Cardiac fibroblast (primary cell): ENCODE results near the gene SYNGR3.
A peak's percentile ranks its signal among the peaks of the same experiment; 100 is the strongest.

Experiments
- DNase-seq, 2 donors: peaks; one replicate each; pipeline versions ENCODE4 v3.0.0 to v3.0.0-alpha.2; 2010; ENCODE audit warnings: low read depth in 2 of 2
- H3K4me3 ChIP-seq, 2 donors: replicated peaks in 1 of 2; 1 replicate in 1 of 2; 2 replicates in 1 of 2; pipeline ENCODE4 v1.5.1; 2011; ENCODE audit warnings: low read depth in 2 of 2, low read length in 2 of 2, mild to moderate bottlenecking in 2 of 2, moderate library complexity in 1 of 2
- TF ChIP-seq, protein P1 (sequence below): IDR thresholded peaks from one replicate; pipeline ENCODE4 v1.5.1; 2011; ENCODE audit warnings: low read depth, mild to moderate bottlenecking, low read length, inconsistent platforms

SYNGR3 gene, protein sequence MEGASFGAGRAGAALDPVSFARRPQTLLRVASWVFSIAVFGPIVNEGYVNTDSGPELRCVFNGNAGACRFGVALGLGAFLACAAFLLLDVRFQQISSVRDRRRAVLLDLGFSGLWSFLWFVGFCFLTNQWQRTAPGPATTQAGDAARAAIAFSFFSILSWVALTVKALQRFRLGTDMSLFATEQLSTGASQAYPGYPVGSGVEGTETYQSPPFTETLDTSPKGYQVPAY

DNA sequence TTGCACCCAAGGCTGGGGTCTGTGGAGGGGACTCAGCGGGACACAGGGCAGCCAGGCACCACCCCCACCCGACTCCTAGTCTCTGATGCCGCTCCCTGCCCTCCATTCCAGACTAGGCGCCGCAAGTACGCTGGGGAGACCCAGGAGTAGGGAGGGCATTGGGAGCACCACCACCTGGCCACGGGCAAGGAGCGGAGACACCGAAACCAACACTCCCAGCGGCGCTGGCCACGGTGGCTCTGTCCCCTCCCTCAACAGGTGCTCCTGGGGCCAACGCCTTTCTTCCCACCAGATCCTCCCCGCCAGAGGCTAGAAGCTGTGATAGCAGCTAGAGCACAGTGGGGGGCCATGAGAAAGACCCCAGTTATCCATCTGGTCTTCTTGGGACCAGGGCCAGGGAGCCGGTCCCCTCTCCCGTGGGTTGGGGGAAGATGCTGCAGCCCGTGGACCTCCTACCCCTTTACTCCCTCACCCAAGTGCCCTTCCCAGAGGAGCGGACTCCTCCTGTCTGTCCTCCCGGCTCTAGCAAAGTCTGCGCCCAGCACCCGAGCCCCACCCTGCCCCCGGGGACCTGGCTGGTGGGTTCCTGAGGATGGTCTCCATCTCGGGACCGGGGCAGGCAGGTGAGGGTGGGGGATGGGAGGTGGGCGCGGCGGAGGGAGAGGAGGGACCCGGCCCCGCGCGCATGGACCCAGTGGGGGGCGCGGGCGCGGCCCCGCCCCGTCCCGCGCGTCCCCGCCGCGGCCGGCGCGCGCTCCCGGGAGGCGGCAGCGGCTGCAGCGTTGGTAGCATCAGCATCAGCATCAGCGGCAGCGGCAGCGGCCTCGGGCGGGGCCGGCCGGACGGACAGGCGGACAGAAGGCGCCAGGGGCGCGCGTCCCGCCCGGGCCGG is at the start of gene SYNGR3:
TSS of gene SYNGR3 (plus strand) at position 762 of the 892 bp plus-strand sequence. CDS start 133 bp downstream, outside the sequence.
- no peak for DNase-seq
- H3K4me3 ChIP-seq = no peak within 1 kb of the TSS
- TF ChIP-seq, protein P1, sequence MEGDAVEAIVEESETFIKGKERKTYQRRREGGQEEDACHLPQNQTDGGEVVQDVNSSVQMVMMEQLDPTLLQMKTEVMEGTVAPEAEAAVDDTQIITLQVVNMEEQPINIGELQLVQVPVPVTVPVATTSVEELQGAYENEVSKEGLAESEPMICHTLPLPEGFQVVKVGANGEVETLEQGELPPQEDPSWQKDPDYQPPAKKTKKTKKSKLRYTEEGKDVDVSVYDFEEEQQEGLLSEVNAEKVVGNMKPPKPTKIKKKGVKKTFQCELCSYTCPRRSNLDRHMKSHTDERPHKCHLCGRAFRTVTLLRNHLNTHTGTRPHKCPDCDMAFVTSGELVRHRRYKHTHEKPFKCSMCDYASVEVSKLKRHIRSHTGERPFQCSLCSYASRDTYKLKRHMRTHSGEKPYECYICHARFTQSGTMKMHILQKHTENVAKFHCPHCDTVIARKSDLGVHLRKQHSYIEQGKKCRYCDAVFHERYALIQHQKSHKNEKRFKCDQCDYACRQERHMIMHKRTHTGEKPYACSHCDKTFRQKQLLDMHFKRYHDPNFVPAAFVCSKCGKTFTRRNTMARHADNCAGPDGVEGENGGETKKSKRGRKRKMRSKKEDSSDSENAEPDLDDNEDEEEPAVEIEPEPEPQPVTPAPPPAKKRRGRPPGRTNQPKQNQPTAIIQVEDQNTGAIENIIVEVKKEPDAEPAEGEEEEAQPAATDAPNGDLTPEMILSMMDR = no peak

DNA sequence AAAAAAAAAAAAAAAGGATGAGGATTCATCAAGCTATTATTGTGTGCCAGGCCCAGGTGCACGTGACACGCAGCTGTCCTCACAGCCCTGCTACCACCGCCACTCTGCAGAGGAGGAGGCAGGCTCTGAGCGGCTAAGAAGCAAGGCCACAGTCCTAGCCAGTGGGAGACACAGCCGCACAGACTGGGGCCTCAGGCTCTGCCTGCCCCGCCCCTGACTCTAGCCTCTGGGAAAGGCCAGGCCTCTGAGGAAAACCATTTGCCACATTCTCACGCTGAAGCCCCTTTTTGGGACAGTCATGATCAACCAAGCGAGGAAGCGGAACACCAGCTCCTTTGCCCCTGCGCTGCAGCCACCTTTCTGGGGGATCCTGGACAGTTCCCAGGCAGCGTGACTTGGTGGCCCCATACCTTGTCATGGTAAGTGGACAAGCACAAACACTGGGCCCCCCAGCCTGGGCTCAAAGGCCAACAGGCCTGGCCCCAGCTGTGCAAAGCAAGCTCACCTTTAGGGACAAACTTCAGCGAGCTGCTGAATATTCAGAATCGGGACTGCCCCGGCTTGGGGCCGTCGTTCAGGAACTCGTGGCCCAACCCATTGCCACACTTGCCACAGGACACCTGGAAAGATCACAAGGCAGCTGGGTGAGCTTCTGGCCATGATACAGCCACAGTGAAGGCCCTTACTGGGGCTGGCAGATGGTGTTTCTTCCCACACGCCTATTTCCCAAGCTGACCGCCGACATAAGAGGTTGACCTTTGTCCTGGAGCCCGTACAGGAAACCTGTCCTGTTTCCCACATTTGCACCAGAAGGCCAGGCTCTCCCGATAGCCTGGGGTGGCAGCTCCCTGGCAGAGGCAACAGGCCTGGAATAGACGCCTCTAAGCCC is 49.3 kb upstream of the SYNGR3 start:
- no peak for DNase-seq
- no peak overlapping the region for H3K4me3 ChIP-seq
- TF ChIP-seq, protein P1 = no peak

DNA sequence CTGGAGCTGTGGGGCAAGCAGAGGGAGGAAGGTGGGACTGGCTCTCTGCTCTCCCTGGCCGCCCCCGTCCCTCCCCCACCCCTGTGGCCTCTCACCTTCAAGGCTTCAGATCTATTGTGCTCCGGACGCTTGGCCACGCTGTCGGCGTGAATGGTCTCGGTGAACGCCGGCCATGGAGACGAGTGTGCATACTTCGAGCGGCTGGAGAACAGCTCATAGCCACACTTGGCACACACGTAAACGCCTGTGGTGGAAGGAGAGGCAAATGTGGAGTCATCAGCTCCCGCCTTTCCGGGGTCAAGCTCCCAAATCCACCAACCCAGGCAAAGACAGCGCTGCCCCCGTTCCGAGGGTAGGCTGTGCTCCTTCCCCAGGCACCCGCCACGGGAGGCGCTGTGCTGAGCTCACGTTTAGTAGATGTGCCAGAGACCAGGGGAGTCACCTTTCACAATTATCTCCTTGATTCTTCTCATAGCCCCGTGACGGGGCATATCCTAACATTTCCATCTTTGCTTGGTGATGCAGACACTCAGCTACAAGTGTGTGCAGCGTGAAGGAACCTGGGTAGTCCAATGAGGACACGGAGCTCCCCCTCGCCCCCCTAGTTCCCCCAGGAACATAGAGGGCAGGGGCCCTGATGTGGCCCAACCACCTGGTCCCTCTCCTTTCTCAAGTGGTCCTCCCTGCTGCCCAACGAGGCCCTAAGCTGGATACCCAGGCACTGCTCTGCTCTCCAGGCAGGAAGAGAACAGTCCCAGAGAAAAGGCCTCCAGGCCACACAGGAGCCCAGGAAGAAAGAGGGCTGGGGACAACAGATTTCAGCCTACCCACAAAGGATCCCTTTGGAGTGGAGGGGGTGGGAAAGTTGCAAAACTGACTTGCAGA is 48.4 kb upstream of the SYNGR3 start:
- peak overlapping the region; percentile 5 to 86 for H3K4me3 ChIP-seq
- peak in 1 of 2 donors; percentile 39 for DNase-seq
- TF ChIP-seq, protein P1 = no peak

DNA sequence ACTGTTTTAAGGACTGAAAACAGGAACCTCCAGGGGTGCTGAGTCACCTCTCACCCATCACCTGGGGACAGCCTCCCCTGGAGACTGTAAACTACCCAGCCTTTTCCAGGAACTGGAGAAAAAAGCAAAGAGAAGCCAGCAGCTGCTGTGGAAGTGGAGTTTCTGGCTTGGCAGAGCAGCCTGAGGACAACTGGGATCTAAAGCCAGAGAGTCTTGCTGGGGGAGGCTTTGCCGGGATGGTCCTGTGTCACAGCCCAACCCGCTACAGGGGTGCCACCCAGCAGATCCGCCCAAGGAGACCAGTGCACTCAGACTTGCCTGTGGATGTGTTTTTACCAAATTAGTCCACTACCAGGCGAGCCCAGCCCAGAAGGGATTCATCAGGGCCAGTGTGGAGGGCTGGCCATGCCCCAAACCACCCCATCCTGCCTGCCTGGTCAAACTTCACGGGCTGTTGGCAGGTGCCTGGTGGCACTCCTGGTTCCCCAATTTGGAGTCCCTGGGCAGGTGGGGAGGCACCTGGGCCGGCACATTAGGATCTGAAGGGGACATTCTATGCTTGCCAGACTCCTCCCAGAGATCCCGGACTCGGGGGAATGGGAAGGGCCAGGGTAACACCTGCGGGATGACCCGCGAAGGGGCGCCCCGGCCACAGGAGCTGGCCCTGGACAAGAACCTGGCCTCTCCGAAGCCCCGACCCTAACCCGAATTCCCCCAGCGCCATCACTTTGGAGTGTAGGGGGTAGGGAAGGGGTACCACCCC is 47.5 kb upstream of the SYNGR3 start:
- TF ChIP-seq, protein P1 = no peak
- peak overlapping the region; percentile 86 to 92 for H3K4me3 ChIP-seq
- DNase-seq = peak; percentile 40 to 53

DNA sequence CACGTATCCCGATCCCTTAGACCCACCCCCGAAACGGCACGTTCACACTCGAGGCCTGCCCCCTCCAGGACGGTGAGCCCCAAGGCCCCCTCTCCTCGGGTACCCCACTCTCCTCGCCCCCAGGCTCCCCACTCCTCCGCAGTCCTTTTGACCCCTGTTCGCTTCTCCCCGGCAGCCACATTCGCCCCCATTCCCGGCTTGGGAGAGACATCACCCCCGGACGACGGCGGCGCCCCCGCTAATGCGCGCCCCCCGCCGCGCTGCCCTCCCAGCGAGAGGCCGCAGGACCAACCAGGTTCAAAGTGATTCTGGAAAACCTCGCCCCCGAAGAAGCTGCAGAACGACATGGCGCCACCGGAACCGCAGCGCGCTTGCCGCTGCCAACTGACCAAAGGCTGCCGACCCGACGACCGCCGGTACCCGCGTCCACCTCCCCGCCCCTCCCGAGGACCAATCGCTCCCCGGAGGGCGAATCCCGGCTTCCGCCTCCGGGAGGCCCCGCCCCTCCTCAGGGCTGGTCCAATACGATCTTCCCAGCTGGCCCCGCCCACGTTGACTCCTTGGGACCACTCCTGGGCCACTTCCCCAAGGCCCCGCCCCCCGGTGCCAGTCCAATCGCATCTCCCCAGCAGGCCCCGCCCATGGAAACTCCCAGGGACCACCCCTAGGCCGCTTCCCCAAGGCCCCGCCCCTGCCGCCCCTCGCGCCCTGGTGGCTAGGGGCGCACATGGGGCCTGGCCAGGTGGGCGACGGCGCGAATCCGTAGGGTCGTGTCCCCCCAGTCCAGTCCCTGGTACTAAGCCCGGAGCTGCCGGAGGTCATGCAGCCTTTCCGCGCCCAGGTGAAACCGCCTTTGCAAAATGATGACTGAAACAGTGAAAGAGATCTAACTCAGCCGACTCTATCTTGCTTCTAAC is 46.7 kb upstream of the SYNGR3 start, which contains the start of gene MSRB1:
TSS of gene MSRB1 (minus strand) at position 390 of the 917 bp plus-strand sequence. CDS start at position 347, 43 bp downstream.
- TF ChIP-seq, protein P1 = no peak
- H3K4me3 ChIP-seq = peak within 1 kb of the TSS; percentile 86 to 92
- peak; percentile 98 to 99 for DNase-seq
